Anterior cingulate cortex (tissue), 58 donors: ENCODE data around the gene FNDC8.
A peak's percentile ranks its signal among the peaks of the same experiment; 100 is the strongest.
"Not testable (repeated sequence)": the region's sequence is repeated elsewhere in the genome, so short reads cannot be mapped to it uniquely, and the experiment has no call there.

ENCODE experiments used
- DNase-seq, 58 donors: peaks; one replicate each; lab custom pipeline; 2025; lab: John Stamatoyannopoulos, UW

Gene FNDC8

GRCh38 chr17:35138218-35138617 lies 16.8 kb downstream of the FNDC8 start:
- DNase-seq, result no peak

GRCh38 chr17:35141681-35142466 lies 20.5 kb downstream of the FNDC8 start, which contains the start of gene NLE1:
Gene NLE1 (minus strand): TSS chr17:35142303. CDS start chr17:35142275, 28 bp downstream.
- peak in 57 of 58 donors; percentile 20 to 90 (median 68) for DNase-seq

GRCh38 chr17:35142467-35142796 lies 21.0 kb downstream of the FNDC8 start:
- DNase-seq, result no peak

- DNase-seq, result no peak
Observed at GRCh38 chr17:35144840-35145239, 23.4 kb downstream of the FNDC8 start.

GRCh38 chr17:35146214-35146833 lies 24.9 kb downstream of the FNDC8 start:
- no peak for DNase-seq

- DNase-seq, result no peak
Observed at GRCh38 chr17:35147375-35147905, 26.0 kb downstream of the FNDC8 start, which contains the start of gene UNC45B. Gene UNC45B (plus strand): TSS chr17:35147817. CDS start chr17:35148264, 447 bp downstream.

- DNase-seq, result no peak
Observed at GRCh38 chr17:35148144-35148543, 26.7 kb downstream of the FNDC8 start.

- DNase-seq, result no peak
Observed at GRCh38 chr17:35149941-35150340, 28.5 kb downstream of the FNDC8 start.

GRCh38 chr17:35151080-35151479 lies 29.7 kb downstream of the FNDC8 start:
- not testable (repeated sequence) for DNase-seq

GRCh38 chr17:35152421-35153140 lies 31.2 kb downstream of the FNDC8 start:
- no peak for DNase-seq

- no peak for DNase-seq
Observed at GRCh38 chr17:35154196-35155165, 33.1 kb downstream of the FNDC8 start.

- DNase-seq, result no peak
Observed at GRCh38 chr17:35155246-35155645, 33.8 kb downstream of the FNDC8 start.

GRCh38 chr17:35159940-35160339 lies 38.5 kb downstream of the FNDC8 start:
- DNase-seq, result no peak

GRCh38 chr17:35160354-35161201 lies 39.2 kb downstream of the FNDC8 start:
- DNase-seq, result no peak

- no peak for DNase-seq
Observed at GRCh38 chr17:35161281-35161761, 39.9 kb downstream of the FNDC8 start.

GRCh38 chr17:35162755-35163154 lies 41.3 kb downstream of the FNDC8 start:
- DNase-seq, result no peak

GRCh38 chr17:35163886-35164285 lies 42.5 kb downstream of the FNDC8 start:
- no peak for DNase-seq

- DNase-seq, result no peak
Observed at GRCh38 chr17:35164716-35165115, 43.3 kb downstream of the FNDC8 start.

GRCh38 chr17:35166526-35166925 lies 45.1 kb downstream of the FNDC8 start:
- no peak for DNase-seq
